Islet precursor cell (in vitro differentiated cells): ENCODE data around the gene RPEL1.
"Not testable (repeated sequence)": the region's sequence is repeated elsewhere in the genome, so short reads cannot be mapped to it uniquely, and the experiment has no call there.

Experiments used
- DNase-seq: peaks from one replicate; pipeline ENCODE4 v3.0.0-alpha.2; 2018

The RPEL1 gene

GRCh38 chr10:103245587-103245986 is at the start of gene RPEL1:
RPEL1 (plus strand) TSS chr10:103245887; CDS start chr10:103245997, 110 bp downstream.
- not testable (repeated sequence) for DNase-seq

- no peak for DNase-seq
These were observed 49.2 kb upstream of the RPEL1 start for GRCh38 chr10:103196516-103196915.

- DNase-seq, result peak; percentile 57
These were observed 48.5 kb upstream of the RPEL1 start for GRCh38 chr10:103197174-103197573.

GRCh38 chr10:103197903-103198302 is 47.8 kb upstream of the RPEL1 start:
- no peak for DNase-seq

GRCh38 chr10:103198648-103199047 is 47.0 kb upstream of the RPEL1 start:
- DNase-seq, result no peak

- DNase-seq, result no peak
These were observed 46.2 kb upstream of the RPEL1 start for GRCh38 chr10:103199488-103199887.

- no peak for DNase-seq
These were observed 43.4 kb upstream of the RPEL1 start for GRCh38 chr10:103202319-103202718.

- no peak for DNase-seq
These were observed 42.2 kb upstream of the RPEL1 start for GRCh38 chr10:103203466-103203865.

- DNase-seq, result no peak
These were observed 41.1 kb upstream of the RPEL1 start for GRCh38 chr10:103204353-103205255.

- not testable (repeated sequence) for DNase-seq
These were observed 40.3 kb upstream of the RPEL1 start for GRCh38 chr10:103205401-103205800.

- DNase-seq, result not testable (repeated sequence)
These were observed 39.0 kb upstream of the RPEL1 start for GRCh38 chr10:103206715-103207114.

- no peak for DNase-seq
These were observed 38.5 kb upstream of the RPEL1 start for GRCh38 chr10:103207141-103207540.

GRCh38 chr10:103207643-103208042 is 38.0 kb upstream of the RPEL1 start:
- peak; percentile 69 for DNase-seq

GRCh38 chr10:103210262-103210661 is 35.4 kb upstream of the RPEL1 start:
- DNase-seq, result not testable (repeated sequence)

- no peak for DNase-seq
These were observed 30.1 kb upstream of the RPEL1 start for GRCh38 chr10:103215601-103216000.

GRCh38 chr10:103216362-103216761 is 29.3 kb upstream of the RPEL1 start:
- peak; percentile 86 for DNase-seq

- no peak for DNase-seq
These were observed 21.6 kb upstream of the RPEL1 start for GRCh38 chr10:103224133-103224532.

GRCh38 chr10:103224721-103225120 is 21.0 kb upstream of the RPEL1 start:
- DNase-seq, result not testable (repeated sequence)

GRCh38 chr10:103225939-103226338 is 19.7 kb upstream of the RPEL1 start:
- no peak for DNase-seq

- no peak for DNase-seq
These were observed 18.3 kb upstream of the RPEL1 start for GRCh38 chr10:103227416-103227815.

- DNase-seq, result peak; percentile 91
These were observed 14.6 kb upstream of the RPEL1 start for GRCh38 chr10:103231047-103231551.

GRCh38 chr10:103232131-103232673 is 13.5 kb upstream of the RPEL1 start:
- no peak for DNase-seq

- no peak for DNase-seq
These were observed 12.8 kb upstream of the RPEL1 start for GRCh38 chr10:103232772-103233488.
